DOHH2 (cell line): Measurements from ENCODE around the gene MED17.

Source experiments
- CTCF ChIP-seq: fragments of 200-600 bp; sonication (generic); IDR thresholded peaks from one replicate; pipeline ENCODE4 v1.5.1; 2014; ENCODE audit warnings: antibody characterized with exemption, mild to moderate bottlenecking, low read depth, low read length; ENCODE audit not compliant: poor library complexity, severe bottlenecking
- EZH2phosphoT487 ChIP-seq: fragments of 200-600 bp; sonication (generic); IDR thresholded peaks from 2 replicates; pipeline ENCODE4 v1.6.1; 2017; ENCODE audit warnings: borderline replicate concordance, mild to moderate bottlenecking, antibody characterized with exemption, low read length, moderate library complexity, mixed read lengths

GRCh38 chr11:93820847-93821246 is 36.8 kb downstream of the MED17 start:
- TF ChIP-seq CTCF, result no peak
- TF ChIP-seq EZH2phosphoT487, result no peak
